ENCODE measurements around the gene MYH4. TPM values are rescaled to one million over a fixed set of nuclear protein-coding genes. Genes with fewer than 3 reads are reported as not detected.

Gene MYH4
- total RNA-seq, 1 experiment from 2014 or later: not detected

- Histone ChIP-seq H3K27ac (ENCODE audit: low read depth, low read length) (no peak overlapping the region), H3K36me3 (ENCODE audit: control insufficient read depth in 1 of 2, insufficient read depth in 2 of 2, low read length in 2 of 2) (no peaks in the 10 kb centered on the region), H4K20me1 (ENCODE audit: insufficient read depth) (no peaks in the 10 kb centered on the region), H3K9me3 (ENCODE audit: control insufficient read depth in 1 of 2, insufficient read depth in 1 of 2, low read depth in 1 of 2, low read length in 2 of 2) (no peaks in the 10 kb centered on the region), H2AFZ (ENCODE audit: low read depth, low read length, poor library complexity, severe bottlenecking) (no peak overlapping the region), H3K4me2 (ENCODE audit: low read length) (no peak overlapping the region), H3K4me3 (replicated peaks in 1 of 2; ENCODE audit: low read depth in 1 of 2, low read length in 2 of 2) (no peak overlapping the region), H3K9ac (ENCODE audit: low read length) (no peak overlapping the region), H3K4me1 (ENCODE audit: control insufficient read depth in 1 of 2, insufficient read depth in 2 of 2, low read length in 2 of 2) (no peaks in the 10 kb centered on the region), H3K27me3 (ENCODE audit: insufficient read depth, low read length) (peaks cover 35% of the 10 kb centered on the region; the same call in 1 of the 2 replicates), H3K79me2 (ENCODE audit: insufficient read depth, low read length) (no peaks in the 10 kb centered on the region), H3K9me2 (ENCODE audit: insufficient read depth) (no peaks in the 10 kb centered on the region)
- RAD21 ChIA-PET (ENCODE audit: low non-redundant PET in 1 of 2, low total read pairs in 2 of 2, uncharacterized antibody in 2 of 2, unreplicated experiment in 2 of 2): no interaction called here
- ATAC-seq (no peak), DNase-seq (ENCODE audit: low read depth, low spot score) (no peak)
- TF ChIP-seq TCF7L2 (IDR thresholded peaks at IDR 0.05; ENCODE audit: borderline replicate concordance, extremely low read depth, insufficient read depth, insufficient read length) (no peak), MAX (IDR thresholded peaks at IDR 0.05) (no peak)
- BruUV-seq (replicated peaks): no TSS peak
- POLR2A ChIA-PET: no interaction called here
- intact Hi-C loops (cut with micrococcal nuclease): no loop called here
- CTCF ChIA-PET: no interaction called here
These were observed 8.3 kb upstream of the MYH4 start for GRCh38 chr17:10477701-10478100.

- Histone ChIP-seq H3K9ac (ENCODE audit: low read length) (no peak overlapping the region), H3K4me1 (ENCODE audit: control insufficient read depth in 1 of 2, insufficient read depth in 2 of 2, low read length in 2 of 2) (no peaks in the 10 kb centered on the region), H2AFZ (ENCODE audit: low read depth, low read length, poor library complexity, severe bottlenecking) (no peak overlapping the region), H3K79me2 (ENCODE audit: insufficient read depth, low read length) (no peaks in the 10 kb centered on the region), H3K4me3 (replicated peaks in 1 of 2; ENCODE audit: low read depth in 1 of 2, low read length in 2 of 2) (no peak overlapping the region), H4K20me1 (ENCODE audit: insufficient read depth) (no peaks in the 10 kb centered on the region), H3K9me2 (ENCODE audit: insufficient read depth) (no peaks in the 10 kb centered on the region), H3K27ac (ENCODE audit: low read depth, low read length) (no peak overlapping the region), H3K4me2 (ENCODE audit: low read length) (no peak overlapping the region), H3K9me3 (ENCODE audit: control insufficient read depth in 1 of 2, insufficient read depth in 1 of 2, low read depth in 1 of 2, low read length in 2 of 2) (no peaks in the 10 kb centered on the region), H3K36me3 (ENCODE audit: control insufficient read depth in 1 of 2, insufficient read depth in 2 of 2, low read length in 2 of 2) (no peaks in the 10 kb centered on the region), H3K27me3 (ENCODE audit: insufficient read depth, low read length) (peaks cover 42% of the 10 kb centered on the region)
- ChIA-PET CTCF (no interaction called here), RAD21 (ENCODE audit: low non-redundant PET in 1 of 2, low total read pairs in 2 of 2, uncharacterized antibody in 2 of 2, unreplicated experiment in 2 of 2) (no interaction called here), POLR2A (no interaction called here)
- DNase-seq (ENCODE audit: low read depth, low spot score) (no peak), ATAC-seq (no peak)
- no peak for TF ChIP-seq SRF (IDR thresholded peaks at IDR 0.05; ENCODE audit: low read depth)
- TF ChIP-seq ZNF274 (IDR thresholded peaks at IDR 0.05; ENCODE audit: low read depth, low read length): no peak
- no peak for TF ChIP-seq YY1 (IDR thresholded peaks at IDR 0.05; ENCODE audit: extremely low read depth, insufficient replicate concordance, low read depth, low read length)
- no peak for TF ChIP-seq POLR2A (IDR thresholded peaks at IDR 0.05; ENCODE audit: borderline replicate concordance, extremely low read depth, insufficient read depth, insufficient read length)
- TF ChIP-seq MAX (IDR thresholded peaks at IDR 0.05): no peak
- no peak for TF ChIP-seq SIN3A (IDR thresholded peaks at IDR 0.05; ENCODE audit: low read depth)
- TF ChIP-seq, protein P1, sequence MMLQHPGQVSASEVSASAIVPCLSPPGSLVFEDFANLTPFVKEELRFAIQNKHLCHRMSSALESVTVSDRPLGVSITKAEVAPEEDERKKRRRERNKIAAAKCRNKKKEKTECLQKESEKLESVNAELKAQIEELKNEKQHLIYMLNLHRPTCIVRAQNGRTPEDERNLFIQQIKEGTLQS (IDR thresholded peaks at IDR 0.05): no peak
- no peak for TF ChIP-seq ZFX (IDR thresholded peaks at IDR 0.05)
- BruUV-seq (replicated peaks): no TSS peak
- intact Hi-C loops (cut with micrococcal nuclease): no loop called here
These were observed 5.2 kb upstream of the MYH4 start for GRCh38 chr17:10474536-10474935.
